Measurements from ENCODE around the gene SELENOF.
A peak's percentile ranks its signal among the peaks of the same experiment; 100 is the strongest.
"Not testable (repeated sequence)": the region's sequence is repeated elsewhere in the genome, so short reads cannot be mapped to it uniquely, and the experiment has no call there.

Gene SELENOF

GRCh38 chr1:86916752-86917151, 2.8 kb upstream of the SELENOF start:
- no peak for DNase-seq (ENCODE audit: low read depth)

- DNase-seq (ENCODE audit: low read depth), result no peak
These were observed 1.9 kb upstream of the SELENOF start for GRCh38 chr1:86915737-86916235.

GRCh38 chr1:86914998-86915736, 1.2 kb upstream of the SELENOF start:
- DNase-seq (ENCODE audit: low read depth), result peak; percentile 13

GRCh38 chr1:86914601-86914997, 673 bp upstream of the SELENOF start, which contains the start of gene HS2ST1:
Gene HS2ST1, plus strand, starts transcription at chr1:86914635.
- DNase-seq (ENCODE audit: low read depth), result no peak

- peak; percentile 3 for DNase-seq (ENCODE audit: low read depth)
These were observed 479 bp downstream of the SELENOF start for GRCh38 chr1:86913399-86913895.

DNA sequence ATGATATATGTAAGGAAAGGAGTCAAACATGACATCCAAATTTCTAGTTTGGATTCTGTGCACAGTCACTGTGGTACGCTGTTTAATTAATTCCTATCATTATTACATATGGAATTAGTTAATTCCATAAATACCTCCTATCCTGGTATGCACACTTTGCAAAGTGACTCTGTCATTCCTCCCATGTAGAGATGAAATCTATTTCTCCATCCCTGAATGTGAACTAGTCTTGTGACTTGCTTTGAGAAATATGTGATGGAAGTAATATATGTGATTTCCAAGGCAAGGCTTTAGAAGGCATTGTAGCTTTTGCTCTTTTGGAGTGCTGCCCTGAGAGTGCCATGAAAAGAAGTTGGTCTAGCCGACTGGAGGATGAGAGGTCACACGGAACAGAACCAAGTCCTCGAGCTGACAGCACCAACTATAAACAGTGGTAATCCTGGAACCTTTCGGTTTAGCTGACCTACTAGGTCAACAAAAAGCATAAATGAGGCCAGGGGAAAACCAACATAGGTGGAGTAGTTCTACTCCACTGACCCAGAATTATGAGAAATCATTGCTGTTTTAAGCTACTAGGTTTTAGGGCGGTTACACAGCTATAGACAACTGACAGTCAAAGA, 1.5 kb downstream of the SELENOF start:
- DNase-seq (ENCODE audit: low read depth), result no peak

DNA sequence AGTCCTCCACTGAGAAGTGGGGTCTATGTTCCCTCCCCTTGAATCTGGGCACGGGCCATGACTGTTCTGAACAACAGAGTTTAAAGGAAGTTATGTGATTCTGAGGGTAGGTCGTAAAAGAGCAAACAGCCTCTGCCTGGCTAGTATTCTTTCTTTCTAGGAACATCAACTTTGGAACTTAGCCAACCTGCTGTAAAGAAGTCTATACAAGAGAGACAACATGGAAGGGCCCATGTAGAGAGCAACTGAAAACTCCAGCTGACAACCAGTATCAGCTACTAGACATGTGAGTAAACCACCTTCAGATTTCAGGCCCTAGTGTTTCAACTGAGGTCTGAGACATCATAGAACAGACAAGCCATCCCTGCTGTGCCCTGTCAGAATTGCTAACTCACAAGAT, 7.5 kb downstream of the SELENOF start:
- no peak for DNase-seq (ENCODE audit: low read depth)

DNA sequence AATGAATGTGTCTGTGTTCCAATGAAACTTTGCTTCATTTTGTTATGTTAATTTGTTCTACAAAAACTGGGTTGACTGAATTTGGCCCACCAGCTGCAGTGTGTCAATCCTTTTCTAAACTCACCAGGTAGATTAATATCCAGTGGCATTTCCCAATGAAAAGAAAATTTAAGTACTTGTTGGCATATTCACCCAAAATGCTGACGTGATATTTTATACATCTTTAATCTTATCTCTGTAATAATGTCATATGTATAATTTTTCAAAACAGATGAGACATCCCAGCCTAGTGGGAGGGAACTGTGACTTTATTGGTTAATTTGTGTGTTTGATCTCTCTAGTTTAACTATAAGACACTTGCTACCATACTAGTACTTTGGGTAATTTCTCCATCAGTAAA, 8.1 kb downstream of the SELENOF start:
- DNase-seq (ENCODE audit: low read depth), result no peak

DNA sequence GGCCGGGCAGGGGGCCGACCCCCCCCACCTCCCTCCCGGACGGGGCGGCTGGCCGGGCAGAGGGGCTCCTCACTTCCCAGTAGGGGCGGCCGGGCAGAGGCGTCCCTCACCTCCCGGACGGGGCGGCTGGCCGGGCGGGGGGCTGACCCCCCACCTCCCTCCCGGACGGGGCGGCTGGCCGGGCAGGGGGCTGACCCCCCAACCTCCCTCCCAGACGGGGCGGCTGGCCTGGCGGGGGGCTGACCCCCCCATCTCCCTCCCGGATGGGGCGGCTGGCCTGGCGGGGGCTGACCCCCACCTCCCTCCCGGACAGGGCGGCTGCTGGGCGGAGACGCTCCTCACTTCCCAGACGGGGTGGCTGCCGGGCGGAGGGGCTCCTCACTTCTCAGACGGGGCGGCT, 14.5 kb downstream of the SELENOF start:
- not testable (repeated sequence) for DNase-seq (ENCODE audit: low read depth)

- no peak for DNase-seq (ENCODE audit: low read depth)
These were observed 25.6 kb downstream of the SELENOF start for GRCh38 chr1:86888327-86888726.

DNA sequence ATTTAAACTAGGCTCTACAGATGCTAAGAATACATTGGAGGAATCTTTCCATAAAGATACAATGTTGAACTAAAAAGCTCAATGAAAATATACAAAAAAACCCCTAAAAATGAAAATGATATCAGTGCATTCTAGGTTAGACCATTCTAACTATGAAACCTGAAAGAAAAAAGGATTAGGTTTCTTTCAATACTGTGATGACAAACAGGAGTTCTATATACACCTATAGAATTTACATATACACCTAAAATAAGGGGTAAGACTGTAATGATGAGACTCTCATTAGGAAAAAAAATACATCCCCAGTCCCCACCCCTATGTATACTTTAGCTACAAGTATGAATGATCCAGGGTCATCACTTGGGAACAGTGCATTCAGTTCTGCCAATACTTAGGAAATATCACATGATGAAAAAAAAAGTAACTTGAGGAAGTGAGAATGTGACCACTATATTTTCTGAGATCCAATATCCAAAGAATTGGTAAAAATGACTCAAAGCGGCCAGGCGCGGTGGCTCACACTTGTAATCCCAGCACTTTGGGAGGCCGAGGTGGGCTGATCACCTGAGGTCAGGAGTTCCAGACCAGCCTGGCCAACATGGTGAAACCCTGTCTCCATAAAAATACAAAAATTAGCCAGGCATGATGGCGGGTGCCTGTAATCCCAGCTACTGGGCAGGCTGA, 26.3 kb downstream of the SELENOF start:
- no peak for DNase-seq (ENCODE audit: low read depth)

DNA sequence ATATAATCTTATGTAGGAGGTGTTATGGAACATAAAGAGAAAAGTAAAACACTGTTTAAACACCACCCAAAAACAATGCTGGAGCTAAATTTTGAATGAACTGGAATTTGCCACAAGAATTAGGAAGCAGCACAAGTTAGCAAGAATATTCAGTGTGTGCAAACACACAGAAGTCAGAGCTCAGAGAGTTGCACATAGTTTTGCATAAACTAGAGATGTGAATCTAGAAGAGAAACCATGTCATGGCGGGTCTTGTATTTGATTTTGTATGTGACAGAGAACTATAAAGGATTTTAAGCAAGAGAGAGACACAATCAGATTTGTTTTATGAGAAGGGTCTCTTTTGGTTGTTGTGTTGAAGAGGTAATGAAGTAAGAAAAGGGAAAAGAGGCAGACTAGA, 38.2 kb downstream of the SELENOF start:
- no peak for DNase-seq (ENCODE audit: low read depth)

GRCh38 chr1:86872086-86872485, 41.8 kb downstream of the SELENOF start:
- DNase-seq (ENCODE audit: low read depth), result no peak

DNA sequence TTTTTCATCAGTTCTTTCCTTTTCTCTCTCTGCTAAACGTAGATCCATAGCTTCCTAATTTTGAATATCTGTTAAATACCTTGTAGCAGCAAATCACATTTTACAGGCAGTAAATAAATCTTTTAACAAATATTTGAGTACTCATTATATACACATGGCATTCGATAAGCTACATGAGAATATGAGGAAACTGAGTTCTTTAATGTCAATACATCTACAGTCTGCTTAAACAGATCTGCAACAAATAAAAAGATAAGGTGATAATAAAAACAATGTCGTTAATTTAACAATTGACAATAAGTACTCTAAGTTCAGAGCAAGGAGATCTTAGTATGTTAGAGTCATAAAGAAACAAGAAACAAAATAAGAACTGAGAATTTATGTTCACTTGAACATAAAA, 42.9 kb downstream of the SELENOF start:
- DNase-seq (ENCODE audit: low read depth), result no peak

DNA sequence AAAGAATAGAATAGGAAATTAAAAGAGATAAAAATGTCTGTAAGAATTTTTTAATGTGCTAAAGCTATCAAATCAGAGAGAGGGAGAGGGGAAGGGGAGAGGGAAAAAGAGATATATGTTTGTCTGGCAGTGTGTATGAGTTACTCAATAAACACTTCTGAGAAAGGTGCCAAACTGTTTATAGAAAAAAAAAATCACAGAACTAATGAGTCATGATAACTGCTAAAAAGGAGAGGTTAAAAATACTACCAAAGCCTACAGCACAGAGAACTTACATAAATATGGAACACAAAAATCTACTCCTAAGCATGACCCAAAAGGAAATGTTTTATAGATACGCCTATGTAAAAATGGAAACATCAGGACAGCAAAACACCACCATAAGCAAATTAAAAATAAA, 45.4 kb downstream of the SELENOF start:
- no peak for DNase-seq (ENCODE audit: low read depth)

GRCh38 chr1:86867278-86867677, 46.6 kb downstream of the SELENOF start:
- not testable (repeated sequence) for DNase-seq (ENCODE audit: low read depth)

DNA sequence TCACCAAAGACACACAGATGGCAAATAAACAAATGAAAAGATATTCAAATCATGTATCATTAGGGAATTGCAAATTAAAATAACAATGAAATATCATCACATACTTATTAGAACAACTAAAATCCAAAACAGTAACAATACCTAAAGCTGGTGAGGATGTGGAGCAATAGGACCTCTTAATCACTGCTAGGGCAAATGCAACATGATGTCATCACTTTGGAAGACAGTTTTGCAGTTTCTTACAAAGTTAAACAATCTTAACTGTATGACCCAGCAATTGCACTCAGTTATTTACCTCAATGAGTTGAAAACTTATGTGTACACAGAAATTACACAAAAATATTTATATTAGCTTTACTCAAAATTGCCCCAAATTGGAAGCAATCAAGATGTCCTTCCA, 47.3 kb downstream of the SELENOF start:
- no peak for DNase-seq (ENCODE audit: low read depth)

DNA sequence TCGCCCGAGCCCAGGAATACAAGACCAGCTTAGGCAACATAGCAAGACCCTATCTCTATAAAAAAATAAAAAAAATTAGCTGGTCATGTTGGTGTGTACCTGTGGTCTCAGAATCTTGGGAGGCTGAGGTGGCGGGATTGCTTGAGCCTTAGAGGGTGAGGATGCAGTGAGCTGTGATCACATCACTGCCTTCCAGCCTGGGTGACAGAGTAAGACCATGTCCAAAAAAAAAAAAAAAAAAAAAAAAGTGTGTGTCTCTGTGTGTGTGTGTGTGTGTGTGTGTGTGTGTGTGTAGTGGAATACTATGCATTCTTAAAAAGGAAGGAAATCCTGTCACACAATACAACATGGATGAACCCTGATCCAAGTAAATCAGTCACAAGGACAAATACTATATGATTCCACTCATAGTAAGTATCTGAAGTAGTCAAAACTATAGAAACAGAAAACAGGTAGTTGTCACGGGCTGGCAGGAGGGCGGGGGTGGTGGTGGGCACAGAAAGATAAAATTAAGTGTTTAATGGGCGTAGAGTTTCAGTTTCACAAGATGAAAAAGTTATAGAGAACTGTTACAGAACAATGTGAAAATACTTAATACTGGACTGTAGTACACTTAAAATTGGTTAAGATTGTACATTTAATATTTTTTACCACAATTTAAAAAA, 47.8 kb downstream of the SELENOF start:
- DNase-seq (ENCODE audit: low read depth), result no peak

- DNase-seq (ENCODE audit: low read depth), result no peak
These were observed 51.0 kb downstream of the SELENOF start for GRCh38 chr1:86862920-86863319.

DNA sequence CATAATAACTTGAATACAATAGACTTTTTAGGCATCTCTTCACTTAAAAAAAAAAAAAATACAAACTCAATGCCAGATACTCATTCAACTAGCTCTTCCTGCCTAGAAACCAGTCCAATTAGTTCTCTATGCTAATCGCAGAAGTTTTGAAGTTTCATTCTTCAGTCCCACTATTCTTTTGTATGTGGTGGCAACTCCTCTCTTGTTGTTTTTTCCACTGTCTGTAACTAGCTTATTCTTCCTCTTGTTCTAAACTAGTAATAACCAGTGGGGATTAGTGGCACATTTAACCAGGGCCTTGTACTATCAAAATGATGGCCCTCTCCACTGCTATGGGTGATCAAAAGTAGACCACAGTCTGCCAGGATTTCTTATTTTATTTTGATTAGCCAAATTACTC, 52.5 kb downstream of the SELENOF start:
- no peak for DNase-seq (ENCODE audit: low read depth)

DNA sequence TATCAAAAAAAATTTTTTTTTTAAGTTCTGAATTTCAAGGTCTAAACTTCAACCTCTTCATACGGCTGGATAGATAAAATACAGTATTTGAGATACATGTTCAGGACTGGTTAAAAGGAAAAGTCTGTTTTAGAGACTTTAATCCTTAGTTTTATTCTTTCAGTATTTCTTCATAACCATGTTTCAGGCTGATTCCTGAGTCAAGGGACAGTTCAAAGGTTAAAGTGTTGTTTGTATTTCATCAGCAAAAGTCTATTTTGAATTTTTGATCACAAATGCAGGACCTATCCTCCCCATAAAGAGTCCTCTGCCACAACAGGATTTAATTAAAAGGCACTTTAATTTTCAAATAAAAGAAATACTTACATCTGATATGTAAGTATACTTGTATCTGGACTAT, 53.5 kb downstream of the SELENOF start:
- DNase-seq (ENCODE audit: low read depth), result no peak

DNA sequence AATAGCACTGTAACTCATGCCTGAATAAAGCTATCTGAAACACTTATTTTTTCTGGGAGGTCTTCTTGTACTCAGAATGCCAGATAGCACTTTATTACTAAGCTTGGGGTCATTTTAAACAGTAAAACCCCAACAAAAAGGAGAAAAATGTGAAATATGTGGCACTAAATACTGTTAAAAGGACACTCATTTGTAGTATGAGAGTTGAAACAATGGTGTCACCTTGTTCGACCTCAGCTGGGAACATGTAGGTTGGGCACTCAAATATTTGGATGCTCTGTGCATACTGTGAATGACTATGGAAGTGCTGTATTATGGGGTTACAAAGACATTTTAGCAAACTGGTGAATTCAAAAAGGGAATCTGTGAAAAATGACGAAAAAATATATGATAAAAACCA, 53.9 kb downstream of the SELENOF start:
- no peak for DNase-seq (ENCODE audit: low read depth)
